HG03575 (cell line): ENCODE results near the gene ALKBH3.

ENCODE experiments used
- ATAC-seq: cut with Tn5 transposase; IDR thresholded peaks from one replicate; pipeline ENCODE4 v1.9.1; 2021; ENCODE audit not compliant: unreplicated experiment, insufficient number of reproducible peaks, low FRiP score; ENCODE audit errors: extremely low read depth

The ALKBH3 gene

DNA sequence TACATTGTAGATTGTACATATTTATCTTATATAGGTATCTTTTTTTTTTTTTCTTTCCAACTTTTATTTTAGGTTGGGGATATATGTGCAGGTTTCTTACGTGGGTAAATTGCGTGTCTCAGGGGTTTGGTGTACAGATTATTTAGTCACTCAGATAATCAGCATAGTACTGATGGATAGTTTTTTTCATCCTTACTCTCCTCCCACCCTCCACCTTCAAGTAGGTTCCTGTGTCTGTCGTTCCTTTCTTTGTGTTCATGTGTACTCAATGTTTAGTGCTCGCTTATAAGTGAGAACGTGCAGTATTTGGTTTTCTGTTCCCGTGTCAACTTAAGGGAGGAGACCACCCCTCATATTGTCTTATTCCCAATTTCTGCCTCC, 71.4 kb downstream of the ALKBH3 start:
- ATAC-seq, result no peak

DNA sequence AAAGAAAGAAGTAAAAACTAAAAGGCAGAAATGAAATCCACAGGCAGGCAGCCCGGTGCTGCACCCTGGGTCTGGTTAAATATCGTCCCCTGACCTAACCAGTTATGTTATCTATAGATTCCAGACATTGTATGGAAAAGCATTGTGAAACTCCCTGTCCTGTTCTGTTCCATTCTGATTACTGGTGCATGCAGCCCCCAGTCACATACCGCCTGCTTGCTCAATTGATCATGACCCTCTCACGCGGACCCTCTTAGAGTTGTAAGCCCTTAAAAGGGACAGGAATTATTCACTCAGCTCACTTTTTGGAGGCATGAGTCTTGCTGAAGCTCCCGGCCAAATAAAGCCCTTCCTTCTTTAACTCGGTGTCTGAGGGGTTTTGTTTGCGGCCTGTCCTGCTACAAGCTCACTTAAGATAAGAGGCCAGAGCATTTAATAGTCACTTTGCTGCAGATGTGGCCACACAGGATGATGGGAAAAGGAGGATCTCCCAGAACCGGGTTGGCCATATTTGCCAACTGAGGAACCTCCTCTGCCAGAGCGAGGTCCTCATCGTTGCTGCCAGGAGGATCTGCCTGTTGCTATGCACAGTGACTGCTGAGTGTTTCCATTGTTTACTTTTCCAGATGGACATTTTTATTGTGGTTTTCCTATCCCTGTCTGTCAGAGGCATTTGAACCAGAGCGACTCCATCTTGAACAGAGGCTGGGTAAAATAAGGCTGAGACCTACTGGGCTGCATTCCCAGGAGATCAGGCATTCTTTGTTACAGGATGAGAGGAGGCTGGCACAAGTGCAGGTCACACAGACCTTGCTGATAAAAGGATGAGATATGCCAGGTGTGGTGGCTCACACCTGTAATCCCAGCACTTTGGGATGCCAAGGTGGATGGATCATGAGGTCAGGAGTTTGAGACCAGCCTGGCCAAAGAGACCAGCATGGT, 72.0 kb downstream of the ALKBH3 start:
- ATAC-seq, result no peak

DNA sequence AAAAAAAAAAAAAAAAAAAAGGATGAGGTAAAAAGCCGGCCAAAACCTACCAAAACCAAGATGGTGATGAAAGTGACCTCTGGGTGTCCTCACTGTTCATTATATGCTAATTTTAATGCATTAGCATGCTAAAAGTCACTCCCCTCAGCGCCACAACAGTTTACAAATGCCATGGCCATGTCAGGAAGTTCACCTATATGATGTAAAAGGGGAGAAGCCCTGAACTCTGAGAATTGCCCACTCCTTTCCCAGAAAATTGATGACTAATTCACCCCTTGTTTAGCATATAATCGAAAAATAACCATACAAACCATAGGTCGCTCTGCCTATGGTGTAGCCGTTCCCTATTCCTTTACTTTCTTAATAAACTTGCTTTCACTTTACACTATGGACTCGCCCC, 72.9 kb downstream of the ALKBH3 start:
- no peak for ATAC-seq

DNA sequence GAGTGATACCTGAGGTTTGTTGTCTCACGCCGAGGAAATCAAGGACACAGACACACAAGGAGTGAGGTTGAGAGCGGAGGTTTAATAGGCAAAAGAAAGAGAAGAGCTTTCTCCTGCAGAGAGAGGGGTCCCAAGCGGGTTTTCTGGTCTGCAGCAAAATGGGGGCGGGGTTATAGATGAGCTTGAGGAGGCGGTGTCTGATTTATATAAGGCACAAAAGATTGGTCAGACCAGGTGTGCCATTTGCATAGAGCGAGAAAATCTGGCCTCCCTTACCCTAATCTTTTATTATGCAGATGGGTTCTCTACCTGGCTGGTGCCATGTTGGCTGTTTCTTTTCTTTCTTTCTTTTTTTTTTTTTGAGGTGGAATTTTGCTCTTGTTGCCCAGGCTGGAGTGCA, 73.6 kb downstream of the ALKBH3 start:
- no peak for ATAC-seq

DNA sequence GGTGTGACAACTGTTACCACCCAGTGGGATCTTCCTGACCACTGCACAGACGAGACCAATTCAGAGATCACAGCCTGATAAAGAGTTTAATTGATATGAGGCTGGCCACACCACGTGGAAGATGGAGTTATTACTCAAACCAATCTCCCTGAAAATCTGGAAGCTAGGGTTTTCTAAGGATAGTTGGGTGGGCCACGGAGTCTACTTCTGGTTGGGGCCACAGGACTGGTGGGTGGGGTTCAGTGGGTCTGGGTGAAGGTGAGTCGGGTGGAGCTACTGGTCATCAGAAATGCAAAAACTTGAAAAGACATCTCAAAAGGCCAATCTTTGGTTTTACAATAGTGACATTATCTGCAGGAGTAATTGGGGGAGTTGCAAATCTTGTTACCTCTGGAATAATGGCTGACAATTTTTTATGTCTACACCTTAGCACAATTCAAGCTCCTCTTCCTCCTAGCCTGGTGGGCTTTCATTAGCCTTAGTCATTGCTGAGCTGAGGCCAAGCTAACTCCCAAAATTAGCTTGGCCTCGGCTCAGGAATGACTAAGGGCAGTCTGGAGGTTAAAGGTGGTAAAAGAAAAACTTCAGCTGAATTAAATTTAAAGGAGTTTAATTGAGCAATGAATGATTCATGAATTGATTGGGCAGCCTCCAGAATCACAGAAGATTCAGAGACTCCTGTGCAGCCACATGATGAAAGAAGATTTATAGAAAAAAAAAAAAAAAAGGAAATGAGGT, 74.9 kb downstream of the ALKBH3 start:
- ATAC-seq, result no peak

DNA sequence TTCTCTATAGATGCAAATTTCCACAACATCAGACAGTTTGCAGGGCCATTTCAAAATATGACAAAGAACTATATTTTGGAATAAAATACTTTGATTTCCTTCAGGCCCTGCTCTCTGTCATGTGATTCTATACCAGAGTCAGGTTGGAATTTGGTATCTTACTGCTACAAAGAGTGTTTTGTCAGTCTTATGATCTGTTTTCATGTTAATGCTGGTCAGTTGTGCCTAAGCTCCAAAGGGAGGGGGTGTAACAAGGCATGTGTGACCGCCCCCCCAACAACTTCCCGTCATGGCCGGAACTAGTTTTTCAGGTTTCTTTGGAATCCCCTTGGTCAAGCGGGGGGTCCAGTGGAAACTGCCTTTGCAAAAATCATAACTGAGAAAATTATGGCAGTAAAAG, 76.9 kb downstream of the ALKBH3 start:
- no peak for ATAC-seq

DNA sequence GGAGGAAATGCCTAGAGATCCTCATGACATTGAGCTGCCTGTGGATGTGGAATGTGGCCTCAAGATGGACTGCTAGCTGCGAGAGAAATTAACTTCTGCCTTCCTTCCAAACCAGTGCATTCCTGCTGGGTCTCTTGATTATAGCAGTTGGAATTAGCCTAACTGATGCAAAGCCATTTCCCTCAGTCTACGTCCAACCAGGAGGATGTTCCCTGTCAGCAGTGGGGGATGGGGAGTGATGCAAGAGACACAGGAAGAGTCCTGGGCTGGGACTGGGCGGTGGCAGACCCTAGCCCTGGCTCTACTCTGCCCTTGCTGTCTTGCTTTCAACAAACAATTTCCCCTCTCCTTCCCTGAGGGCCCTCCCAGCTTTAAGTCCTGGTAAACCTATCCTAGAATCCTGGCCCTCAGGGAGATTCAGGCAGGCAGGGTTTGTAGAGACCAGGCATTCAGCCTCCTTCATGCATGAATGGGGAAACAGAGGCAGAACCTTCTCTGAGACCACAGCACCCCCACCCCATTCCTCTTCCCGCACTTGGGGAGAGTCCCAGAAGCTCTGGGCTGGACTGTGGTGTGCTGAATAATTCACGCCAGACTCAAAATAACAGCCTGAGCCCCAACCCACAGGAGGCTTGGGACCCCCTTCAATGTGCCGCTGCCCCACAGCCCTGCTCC, 78.8 kb downstream of the ALKBH3 start:
- no peak for ATAC-seq

DNA sequence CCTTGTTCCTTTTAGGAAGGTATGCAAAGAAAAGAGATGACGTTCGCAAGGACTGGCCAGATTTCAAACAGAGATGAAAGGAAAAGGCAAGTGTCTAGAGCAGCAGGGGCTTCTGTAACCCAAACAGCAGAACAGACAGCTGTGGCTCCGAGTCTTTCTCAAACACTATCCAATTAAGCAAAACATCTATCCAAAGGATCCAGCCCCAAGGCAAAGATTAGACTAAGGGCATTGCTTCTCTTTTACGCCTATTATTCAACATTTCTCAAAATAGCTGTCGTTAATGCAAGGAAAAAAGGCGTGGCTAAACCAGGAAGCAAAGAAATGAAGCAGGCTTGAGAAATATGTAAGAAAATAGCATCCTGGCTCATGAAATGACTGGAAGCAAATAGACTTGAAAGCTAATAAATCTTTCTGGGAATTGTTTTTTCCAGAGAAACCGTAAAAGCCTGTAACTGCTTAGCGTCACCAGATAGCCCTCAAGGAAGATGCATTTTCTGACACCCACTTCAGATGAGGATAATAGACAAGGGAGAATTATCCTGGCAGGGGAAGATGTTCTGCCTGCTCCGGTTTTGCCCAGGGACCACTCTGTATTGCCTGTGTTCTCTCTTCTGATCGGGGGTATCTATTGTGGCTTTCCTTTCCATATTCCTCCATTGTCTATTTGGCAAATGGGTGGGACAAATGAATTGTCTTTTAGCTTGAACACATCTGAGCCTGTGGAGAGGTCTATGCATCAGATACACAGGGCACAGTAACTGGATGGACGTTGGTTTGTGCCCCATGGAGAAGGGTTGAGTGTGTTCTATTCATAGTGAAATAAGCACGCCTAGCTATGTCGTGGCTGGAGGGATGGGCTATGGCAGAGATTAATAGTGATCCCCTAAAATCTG, 82.0 kb downstream of the ALKBH3 start:
- no peak for ATAC-seq

DNA sequence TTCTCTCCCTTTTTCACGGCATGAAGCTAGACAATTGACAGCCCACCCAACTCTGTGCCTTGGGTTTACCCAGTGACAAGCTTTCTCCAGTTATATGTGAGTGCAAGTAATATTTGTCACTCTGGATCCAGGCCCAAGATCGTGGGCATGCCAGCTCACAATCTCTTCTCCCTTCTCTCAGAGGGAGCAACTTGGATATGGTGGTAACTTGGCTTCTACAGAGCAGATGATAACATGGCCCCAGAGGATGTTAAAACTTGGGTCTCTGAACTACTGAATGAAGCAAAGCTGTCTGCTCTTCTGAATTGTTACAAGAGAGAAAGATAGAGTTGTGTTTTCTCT, 82.6 kb downstream of the ALKBH3 start:
- no peak for ATAC-seq

DNA sequence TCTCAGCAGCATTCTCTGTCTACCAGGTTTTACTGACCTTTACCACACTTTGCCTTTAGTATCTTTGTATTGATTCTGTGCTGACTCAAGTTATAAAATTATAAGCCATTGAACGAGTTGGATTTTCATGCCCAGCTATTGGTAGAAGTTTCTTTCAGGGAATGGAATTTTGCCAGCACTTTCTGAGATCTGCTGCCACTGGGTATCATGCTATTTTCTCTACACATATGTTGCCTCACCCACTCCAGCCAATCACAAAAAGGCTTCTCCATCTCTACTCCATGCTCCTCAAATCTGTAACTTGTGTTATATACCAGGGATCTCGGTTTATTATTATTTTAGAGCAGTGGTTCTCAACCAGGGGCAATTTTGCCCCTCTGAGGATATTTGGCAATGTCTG, 87.0 kb downstream of the ALKBH3 start:
- ATAC-seq, result no peak

DNA sequence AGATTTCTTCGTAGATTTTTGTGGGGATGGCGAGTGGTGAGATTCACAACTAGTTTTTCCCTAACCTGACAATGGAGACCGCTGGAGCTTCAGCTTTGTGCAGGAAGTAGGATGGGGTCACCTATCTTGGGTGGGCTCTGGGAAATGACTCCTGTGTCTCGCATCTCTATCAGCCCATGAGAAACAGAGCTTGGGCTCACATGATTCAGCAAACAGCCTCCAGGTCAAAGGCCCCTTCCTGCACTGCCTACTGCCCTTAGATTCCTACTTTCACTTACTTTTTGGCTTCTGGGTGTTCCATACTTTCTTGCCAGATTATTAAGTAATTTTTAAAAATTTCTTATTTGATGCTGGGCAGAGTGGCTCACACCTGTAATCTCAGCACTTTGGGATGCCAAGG, 88.1 kb downstream of the ALKBH3 start:
- no peak for ATAC-seq

DNA sequence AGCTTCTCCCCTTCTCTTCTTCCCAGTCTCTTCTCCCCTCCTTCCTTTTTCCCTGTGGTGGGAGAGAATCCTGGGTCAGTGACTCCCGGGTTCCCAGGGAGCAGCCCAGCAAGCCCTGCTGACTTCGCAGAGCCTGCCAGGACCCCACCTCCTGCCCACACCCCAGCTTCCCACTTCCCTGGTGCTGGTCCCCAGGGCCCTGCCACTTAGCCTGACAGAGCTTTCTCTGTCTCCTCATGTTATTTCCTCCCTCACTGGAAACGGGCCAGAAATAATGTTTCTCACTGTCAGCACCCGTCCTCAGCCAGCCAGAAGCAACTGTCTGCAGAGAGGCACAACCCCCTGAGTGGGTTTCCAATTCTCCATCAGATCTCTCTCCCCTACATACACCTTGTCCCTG, 88.9 kb downstream of the ALKBH3 start:
- no peak for ATAC-seq
